Osteoblast (primary cell): ENCODE data around the gene HECTD2. TPM values are rescaled to one million over a fixed set of nuclear protein-coding genes. Genes with fewer than 3 reads are reported as not detected.

Source experiments
- DNase-seq: peaks from one replicate; pipeline ENCODE4 v3.0.0; 2011; ENCODE audit warnings: low spot score, mixed read lengths; ENCODE audit not compliant: insufficient read length; ENCODE audit errors: missing footprints
- H2AFZ ChIP-seq: 2 replicates; pipeline ENCODE4 v1.6.0; 2011; ENCODE audit warnings: mild to moderate bottlenecking, low read length
- H3K27ac ChIP-seq: 2 replicates; pipeline ENCODE4 v1.5.1; 2011; ENCODE audit warnings: mild to moderate bottlenecking, low read depth, low read length, moderate library complexity
- H3K27me3 ChIP-seq: 2 replicates; pipeline ENCODE4 v1.6.0; 2012; ENCODE audit warnings: mild to moderate bottlenecking, control low read depth, inconsistent platforms, low read length, moderate library complexity; ENCODE audit not compliant: insufficient read depth
- H3K36me3 ChIP-seq: 2 replicates; pipeline ENCODE4 v1.5.1; 2011; ENCODE audit warnings: mild to moderate bottlenecking, low read length, control low read depth, moderate library complexity; ENCODE audit not compliant: insufficient read depth
- H3K4me1 ChIP-seq: 2 replicates; pipeline ENCODE4 v1.5.1; 2011; ENCODE audit warnings: mild to moderate bottlenecking, low read length, control low read depth, moderate library complexity; ENCODE audit not compliant: insufficient read depth
- H3K4me2 ChIP-seq: 2 replicates; pipeline ENCODE4 v1.6.0; 2011; ENCODE audit warnings: mild to moderate bottlenecking, low read length; ENCODE audit not compliant: insufficient read depth
- H3K4me3 ChIP-seq: fragments of 200-600 bp; sonication (generic); 3 replicates; pipeline ENCODE4 v1.5.1; 2012; ENCODE audit warnings: mild to moderate bottlenecking, low read length, inconsistent platforms; ENCODE audit not compliant: insufficient read depth
- H3K79me2 ChIP-seq: 2 replicates; pipeline ENCODE4 v1.6.0; 2012; ENCODE audit warnings: mild to moderate bottlenecking, low read length, control low read depth, inconsistent platforms; ENCODE audit not compliant: insufficient read depth
- H3K9me3 ChIP-seq: 2 replicates; pipeline ENCODE4 v1.5.1; 2011; ENCODE audit warnings: low read depth, low read length, control low read depth
- H4K20me1 ChIP-seq: 2 replicates; pipeline ENCODE4 v1.6.0; 2012; ENCODE audit warnings: mild to moderate bottlenecking, low read length, control low read depth; ENCODE audit not compliant: insufficient read depth
- total RNA-seq: library from RNA; depleted of rRNA; stranded (reverse); fragments of >200 nt; gene quantifications from 2 replicates; pipeline ENCODE4 v1.2.3, GENCODE V29; 2012
- TF ChIP-seq, protein P1 (sequence below): IDR thresholded peaks from 2 replicates; pipeline ENCODE4 v1.5.1; 2011; ENCODE audit warnings: mild to moderate bottlenecking, low read depth, low read length, moderate library complexity; ENCODE audit errors: extremely low read depth

The HECTD2 gene
- total RNA-seq, 1 donor, result 15.9 TPM

DNA sequence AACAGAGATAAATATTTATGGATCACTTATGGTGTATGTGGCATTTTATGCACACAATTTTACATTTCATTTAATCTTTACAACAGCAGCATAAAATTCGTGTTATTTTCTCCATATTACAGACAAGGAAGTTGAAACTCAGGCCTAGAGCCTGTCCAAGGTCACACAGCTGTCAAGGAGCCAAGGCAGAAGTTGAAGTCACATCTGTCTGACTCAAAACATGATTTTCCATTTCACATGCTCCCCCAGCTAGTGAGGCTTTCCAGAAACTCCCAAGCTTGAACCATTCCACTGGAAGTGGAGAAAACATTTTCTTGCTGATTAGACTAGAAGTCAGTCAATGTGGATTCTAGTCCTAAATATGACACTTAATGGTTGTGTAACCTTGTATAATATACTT lies 110.5 kb downstream of the HECTD2 start:
- Histone ChIP-seq H2AFZ (no peak overlapping the region), H3K4me3 (no peak overlapping the region), H3K4me2 (no peak overlapping the region), H3K79me2 (no peaks in the 10 kb centered on the region), H3K27me3 (no peaks in the 10 kb centered on the region), H3K4me1 (no peaks in the 10 kb centered on the region), H3K27ac (no peak overlapping the region), H3K36me3 (peaks cover 6% of the 10 kb centered on the region), H4K20me1 (no peaks in the 10 kb centered on the region), H3K9me3 (no peaks in the 10 kb centered on the region)
- DNase-seq, result no peak
- TF ChIP-seq, protein P1, sequence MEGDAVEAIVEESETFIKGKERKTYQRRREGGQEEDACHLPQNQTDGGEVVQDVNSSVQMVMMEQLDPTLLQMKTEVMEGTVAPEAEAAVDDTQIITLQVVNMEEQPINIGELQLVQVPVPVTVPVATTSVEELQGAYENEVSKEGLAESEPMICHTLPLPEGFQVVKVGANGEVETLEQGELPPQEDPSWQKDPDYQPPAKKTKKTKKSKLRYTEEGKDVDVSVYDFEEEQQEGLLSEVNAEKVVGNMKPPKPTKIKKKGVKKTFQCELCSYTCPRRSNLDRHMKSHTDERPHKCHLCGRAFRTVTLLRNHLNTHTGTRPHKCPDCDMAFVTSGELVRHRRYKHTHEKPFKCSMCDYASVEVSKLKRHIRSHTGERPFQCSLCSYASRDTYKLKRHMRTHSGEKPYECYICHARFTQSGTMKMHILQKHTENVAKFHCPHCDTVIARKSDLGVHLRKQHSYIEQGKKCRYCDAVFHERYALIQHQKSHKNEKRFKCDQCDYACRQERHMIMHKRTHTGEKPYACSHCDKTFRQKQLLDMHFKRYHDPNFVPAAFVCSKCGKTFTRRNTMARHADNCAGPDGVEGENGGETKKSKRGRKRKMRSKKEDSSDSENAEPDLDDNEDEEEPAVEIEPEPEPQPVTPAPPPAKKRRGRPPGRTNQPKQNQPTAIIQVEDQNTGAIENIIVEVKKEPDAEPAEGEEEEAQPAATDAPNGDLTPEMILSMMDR, result no peak

DNA sequence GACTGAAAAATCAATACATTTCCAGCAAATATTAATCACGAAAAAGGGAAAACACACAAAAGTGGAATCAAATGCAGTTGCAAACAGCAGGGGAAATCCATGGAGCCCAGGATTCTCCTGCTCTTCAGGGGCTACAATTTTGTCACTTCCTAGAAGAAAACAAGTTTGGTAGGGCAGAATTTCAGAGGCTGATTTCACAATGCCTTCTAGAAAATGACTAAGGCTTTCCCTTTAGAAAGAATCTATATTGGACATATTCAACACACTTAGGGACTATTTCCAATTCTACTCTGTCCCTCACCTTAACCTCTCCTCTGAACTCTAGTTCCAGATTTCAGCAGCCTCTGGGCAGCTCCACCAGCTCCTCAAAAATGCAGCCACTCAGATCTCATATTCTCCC lies 111.3 kb downstream of the HECTD2 start:
- no peaks in the 10 kb centered on the region for H4K20me1 ChIP-seq
- peaks cover 6% of the 10 kb centered on the region for H3K36me3 ChIP-seq
- no peaks in the 10 kb centered on the region for H3K9me3 ChIP-seq
- no peaks in the 10 kb centered on the region for H3K27me3 ChIP-seq
- no peaks in the 10 kb centered on the region for H3K4me1 ChIP-seq
- no peak overlapping the region for H3K27ac ChIP-seq
- DNase-seq, result no peak
- no peak overlapping the region for H3K4me2 ChIP-seq
- TF ChIP-seq, protein P1, result no peak
- H2AFZ ChIP-seq, result no peak overlapping the region
- no peak overlapping the region for H3K4me3 ChIP-seq
- H3K79me2 ChIP-seq, result no peaks in the 10 kb centered on the region

DNA sequence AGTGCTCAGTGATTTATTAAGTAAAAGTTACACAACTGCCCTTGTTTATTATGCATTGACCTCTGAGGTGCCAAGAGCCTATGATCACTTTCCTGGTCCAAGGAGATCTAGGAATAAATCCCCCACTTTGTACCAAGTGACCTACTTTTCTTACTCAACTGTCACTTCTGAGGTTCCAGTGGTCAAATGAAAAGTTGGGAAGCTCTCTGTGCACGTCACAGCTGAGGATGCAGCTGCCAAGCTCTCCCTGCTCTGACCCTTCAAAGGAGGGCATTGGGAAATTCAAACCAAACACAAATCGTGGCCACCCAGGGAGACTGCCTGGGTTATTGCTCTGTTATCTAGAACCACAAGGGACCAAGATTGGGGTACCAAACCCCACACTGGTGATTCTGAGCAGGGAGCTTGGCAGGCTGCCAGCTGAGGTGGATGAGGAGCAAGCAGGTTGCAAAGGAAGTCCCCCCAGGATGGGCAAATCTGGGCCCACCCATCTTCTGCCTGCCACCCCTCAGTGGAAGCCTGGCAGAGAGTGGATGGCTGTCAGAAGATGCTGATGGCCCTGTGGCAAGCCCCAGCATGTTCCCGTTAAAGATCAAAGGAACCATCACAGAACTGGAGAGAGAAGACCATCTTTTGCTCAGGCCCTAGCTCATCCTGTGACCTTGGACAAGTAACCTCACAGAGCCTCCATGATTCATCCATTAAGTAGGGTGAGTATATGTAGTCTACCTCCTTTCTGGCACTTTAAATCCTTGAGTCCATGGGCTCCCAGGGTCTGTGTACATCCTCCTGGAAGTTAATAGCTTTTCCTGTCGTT lies 116.0 kb downstream of the HECTD2 start:
- Histone ChIP-seq H3K4me1 (no peaks in the 10 kb centered on the region), H2AFZ (no peak overlapping the region), H3K27ac (no peak overlapping the region), H3K27me3 (no peaks in the 10 kb centered on the region), H3K4me3 (no peak overlapping the region), H3K36me3 (no peaks in the 10 kb centered on the region), H3K79me2 (no peaks in the 10 kb centered on the region), H3K4me2 (no peak overlapping the region), H4K20me1 (no peaks in the 10 kb centered on the region), H3K9me3 (no peaks in the 10 kb centered on the region)
- DNase-seq, result no peak
- TF ChIP-seq, protein P1, result no peak

DNA sequence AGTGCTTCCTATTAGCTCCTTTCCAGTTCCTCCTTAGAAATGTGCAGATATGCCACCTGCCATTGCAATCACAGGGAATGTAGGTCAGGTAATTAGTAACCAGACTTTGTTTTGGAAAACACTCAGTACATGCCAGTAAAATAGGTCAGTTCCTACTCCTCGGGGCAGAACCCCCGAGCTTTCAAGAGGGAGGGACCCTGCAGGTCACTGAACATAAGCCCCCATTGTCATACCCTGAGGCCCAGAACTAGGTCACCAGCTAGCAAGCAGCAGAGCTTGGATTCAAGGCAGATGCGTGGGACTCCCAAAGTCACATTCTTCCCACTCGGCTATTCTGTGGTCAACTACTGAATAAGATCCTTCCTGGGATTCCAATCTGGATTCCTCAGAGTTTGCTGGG lies 117.9 kb downstream of the HECTD2 start:
- Histone ChIP-seq H2AFZ (no peak overlapping the region), H3K27ac (no peak overlapping the region), H3K4me3 (no peak overlapping the region), H3K79me2 (no peaks in the 10 kb centered on the region), H3K4me1 (no peaks in the 10 kb centered on the region), H3K36me3 (no peaks in the 10 kb centered on the region), H3K9me3 (no peaks in the 10 kb centered on the region), H3K4me2 (no peak overlapping the region), H3K27me3 (no peaks in the 10 kb centered on the region), H4K20me1 (no peaks in the 10 kb centered on the region)
- TF ChIP-seq, protein P1, result no peak
- DNase-seq, result no peak
